Ectodermal cell (in vitro differentiated cells): ENCODE results near the gene ROR1.

Experiments used
- H3K27ac ChIP-seq: 2 replicates; pipeline ENCODE4 v1.7.0; 2013; ENCODE audit warnings: mild to moderate bottlenecking, low read depth, low read length; ENCODE audit not compliant: insufficient read depth, poor library complexity, severe bottlenecking
- H3K27me3 ChIP-seq: 2 replicates; pipeline ENCODE4 v1.7.0; 2013; ENCODE audit warnings: mild to moderate bottlenecking, low read length; ENCODE audit not compliant: insufficient read depth, control insufficient read depth, poor library complexity, severe bottlenecking
- H3K36me3 ChIP-seq: one replicate; pipeline ENCODE4 v1.7.0; 2013; ENCODE audit warnings: low read length; ENCODE audit not compliant: control insufficient read depth, insufficient read depth
- H3K4me1 ChIP-seq: one replicate; pipeline ENCODE4 v1.7.0; 2013; ENCODE audit warnings: low read length; ENCODE audit not compliant: control insufficient read depth, insufficient read depth
- H3K4me3 ChIP-seq: 2 replicates; pipeline ENCODE4 v1.7.0; 2013; ENCODE audit warnings: low read depth, low read length, control low read depth; ENCODE audit not compliant: insufficient read depth
- H3K9me3 ChIP-seq: 2 replicates; pipeline ENCODE4 v1.7.0; 2013; ENCODE audit warnings: mild to moderate bottlenecking, low read length, moderate library complexity; ENCODE audit not compliant: control insufficient read depth
- WGBS, 2 experiments: methylation state at CpG; one replicate each; pipeline ENCODE4 v1.1.7; 2013; ENCODE audit warnings: missing lambda C conversion rate in 2 of 2; 5-methylcytosine and 5-hydroxymethylcytosine counted together

Gene ROR1

GRCh38 chr1:64074767-64075166 is 300.9 kb downstream of the ROR1 start:
- 92 to 97% methylated on average over 4 of the region's 4 CpGs for WGBS, 2 experiments
- Histone ChIP-seq H3K27me3 (no peaks in the 10 kb centered on the region), H3K4me1 (peaks cover 22% of the 10 kb centered on the region), H3K4me3 (no peak overlapping the region), H3K9me3 (no peaks in the 10 kb centered on the region), H3K27ac (no peak overlapping the region), H3K36me3 (no peaks in the 10 kb centered on the region)

- Histone ChIP-seq H3K27ac (no peak overlapping the region), H3K4me3 (no peak overlapping the region)
- 80 to 85% methylated on average over 8 of the region's 8 CpGs for WGBS, 2 experiments
Observed at GRCh38 chr1:64077281-64077940, 303.6 kb downstream of the ROR1 start.

GRCh38 chr1:64080941-64081562 is 307.2 kb downstream of the ROR1 start:
- Histone ChIP-seq H3K4me1 (peaks cover 3% of the 10 kb centered on the region), H3K27ac (no peak overlapping the region)
- WGBS, 2 experiments: 91 to 100% methylated on average over 1 to 2 of the region's 3 CpGs

More at GRCh38 chr1:64077281-64077940, 303.6 kb downstream of the ROR1 start:
- Histone ChIP-seq H3K36me3 (no peaks in the 10 kb centered on the region), H3K27me3 (no peaks in the 10 kb centered on the region), H3K4me1 (peaks cover 17% of the 10 kb centered on the region), H3K9me3 (no peaks in the 10 kb centered on the region)

GRCh38 chr1:64082459-64082858 is 308.6 kb downstream of the ROR1 start:
- H3K9me3 ChIP-seq: no peaks in the 10 kb centered on the region
- H3K4me3 ChIP-seq: no peak overlapping the region
- H3K4me1 ChIP-seq: peaks cover 3% of the 10 kb centered on the region
- WGBS, 2 experiments: 72 to 77% methylated on average over 3 of the region's 3 CpGs
- no peak overlapping the region for H3K27ac ChIP-seq
- H3K27me3 ChIP-seq: no peaks in the 10 kb centered on the region
- no peaks in the 10 kb centered on the region for H3K36me3 ChIP-seq

More at GRCh38 chr1:64080941-64081562, 307.2 kb downstream of the ROR1 start:
- Histone ChIP-seq H3K36me3 (no peaks in the 10 kb centered on the region), H3K27me3 (no peaks in the 10 kb centered on the region), H3K9me3 (no peaks in the 10 kb centered on the region), H3K4me3 (no peak overlapping the region)

DNA sequence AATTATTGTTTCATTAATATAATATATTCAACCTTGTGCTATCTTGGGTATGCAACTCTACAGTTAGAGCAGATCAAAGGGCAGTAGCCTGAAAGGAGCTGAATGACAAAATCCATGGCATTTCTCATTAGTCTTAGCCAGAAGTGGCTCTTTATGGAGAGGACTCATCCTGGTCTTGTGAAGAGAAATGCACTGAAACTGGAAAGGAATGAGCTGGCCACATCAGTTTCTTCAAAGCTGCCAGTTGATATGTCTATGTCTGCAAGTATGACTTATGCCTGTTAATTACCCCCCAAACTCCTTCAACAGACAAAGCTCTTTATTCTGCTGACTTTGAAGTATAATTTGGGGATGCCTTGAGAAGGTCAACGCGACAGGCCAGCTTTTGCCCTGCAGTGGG is 310.6 kb downstream of the ROR1 start:
- Histone ChIP-seq H3K27ac (no peak overlapping the region), H3K27me3 (no peaks in the 10 kb centered on the region), H3K4me3 (no peak overlapping the region), H3K9me3 (no peaks in the 10 kb centered on the region), H3K4me1 (peaks cover 3% of the 10 kb centered on the region), H3K36me3 (no peaks in the 10 kb centered on the region)
- WGBS, 2 experiments: 88 to 95% methylated on average over 2 of the region's 2 CpGs

- Histone ChIP-seq H3K27me3 (no peaks in the 10 kb centered on the region), H3K4me3 (no peak overlapping the region), H3K9me3 (no peaks in the 10 kb centered on the region), H3K36me3 (no peaks in the 10 kb centered on the region), H3K27ac (no peak overlapping the region), H3K4me1 (peaks cover 6% of the 10 kb centered on the region)
- 90% methylated on average over 2 of the region's 2 CpGs for WGBS, 2 experiments
Observed at GRCh38 chr1:64087768-64088167, 314.0 kb downstream of the ROR1 start.

DNA sequence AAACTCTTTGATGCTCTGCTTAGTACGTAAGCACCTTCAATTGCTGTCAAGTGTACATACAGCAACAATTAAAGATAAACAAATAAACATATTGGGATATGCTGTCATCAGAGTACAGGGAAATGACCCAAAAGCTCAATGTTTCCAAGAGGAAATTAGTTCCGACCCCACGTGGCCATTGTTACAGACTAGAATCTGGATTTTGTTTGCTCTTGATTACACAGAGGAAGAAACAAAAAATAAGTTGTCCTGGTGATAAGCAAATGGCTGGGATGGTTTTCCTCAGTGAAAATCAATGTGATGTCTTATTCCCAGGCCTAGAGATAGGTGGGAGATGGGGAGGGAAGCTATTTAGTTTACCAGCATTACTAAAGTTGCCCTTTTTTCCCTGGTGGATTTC is 316.6 kb downstream of the ROR1 start:
- Histone ChIP-seq H3K4me3 (no peak overlapping the region), H3K27ac (no peak overlapping the region), H3K36me3 (no peaks in the 10 kb centered on the region), H3K4me1 (peaks cover 8% of the 10 kb centered on the region), H3K27me3 (no peaks in the 10 kb centered on the region), H3K9me3 (no peaks in the 10 kb centered on the region)
- WGBS, 2 experiments: 90 to 97% methylated on average over 3 of the region's 3 CpGs

- Histone ChIP-seq H3K4me3 (no peak overlapping the region), H3K27ac (peak overlapping the region; percentile 36), H3K9me3 (no peaks in the 10 kb centered on the region), H3K4me1 (peaks cover 8% of the 10 kb centered on the region), H3K36me3 (no peaks in the 10 kb centered on the region), H3K27me3 (no peaks in the 10 kb centered on the region)
- WGBS, 2 experiments: 80 to 83% methylated on average over 5 of the region's 5 CpGs
Observed at GRCh38 chr1:64092851-64093371, 319.1 kb downstream of the ROR1 start.

DNA sequence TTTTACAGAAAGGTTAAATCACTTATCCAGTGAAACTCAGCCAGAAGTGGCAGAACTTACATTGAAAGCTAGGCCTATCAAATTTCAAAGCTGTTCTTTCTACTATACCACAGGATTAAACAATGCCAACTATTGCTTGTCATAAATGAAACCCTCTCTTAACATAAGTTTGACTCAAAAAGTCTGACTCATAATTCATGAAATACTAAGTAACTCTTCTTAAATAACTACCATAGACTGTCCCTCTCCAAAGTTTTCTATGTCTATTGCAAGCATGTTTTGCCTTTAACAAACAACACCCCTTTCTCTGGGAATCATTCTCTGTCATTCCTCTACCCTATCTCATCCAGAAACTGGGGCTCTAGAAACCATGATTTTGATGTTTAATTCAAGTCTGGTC is 320.1 kb downstream of the ROR1 start:
- Histone ChIP-seq H3K4me1 (peaks cover 11% of the 10 kb centered on the region), H3K9me3 (no peaks in the 10 kb centered on the region), H3K36me3 (no peaks in the 10 kb centered on the region), H3K27me3 (no peaks in the 10 kb centered on the region), H3K27ac (no peak overlapping the region), H3K4me3 (no peak overlapping the region)

DNA sequence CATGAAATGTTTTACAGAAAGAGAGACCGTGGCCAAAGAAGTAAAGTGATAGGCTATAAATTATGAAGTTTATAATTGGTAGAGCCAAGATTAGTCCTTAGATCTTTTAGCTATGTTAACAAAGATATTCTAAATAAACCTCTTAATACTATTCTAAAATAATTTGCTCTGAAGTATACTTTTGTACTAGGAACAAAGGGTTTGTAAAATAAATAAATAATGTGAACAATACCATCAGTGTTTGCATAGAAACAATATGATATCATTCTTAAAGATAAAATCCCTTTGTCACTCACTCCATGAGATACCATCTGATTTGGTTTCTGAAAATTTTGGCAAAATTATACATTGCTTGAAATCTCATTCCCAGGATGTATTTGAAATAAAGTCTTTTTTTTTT is 322.0 kb downstream of the ROR1 start:
- Histone ChIP-seq H3K9me3 (no peaks in the 10 kb centered on the region), H3K27ac (no peak overlapping the region), H3K36me3 (no peaks in the 10 kb centered on the region), H3K27me3 (no peaks in the 10 kb centered on the region), H3K4me1 (peaks cover 11% of the 10 kb centered on the region), H3K4me3 (no peak overlapping the region)
- 100% methylated on average over 1 of the region's 1 CpG for WGBS, 2 experiments
